ENCODE data around the gene STARD13. TPM values are rescaled to one million over a fixed set of nuclear protein-coding genes. Genes with fewer than 3 reads are reported as not detected.

The STARD13 gene
- total RNA-seq, 4 donors from 2014 or later: 9.5 to 33.9 (median 30.3) TPM

DNA sequence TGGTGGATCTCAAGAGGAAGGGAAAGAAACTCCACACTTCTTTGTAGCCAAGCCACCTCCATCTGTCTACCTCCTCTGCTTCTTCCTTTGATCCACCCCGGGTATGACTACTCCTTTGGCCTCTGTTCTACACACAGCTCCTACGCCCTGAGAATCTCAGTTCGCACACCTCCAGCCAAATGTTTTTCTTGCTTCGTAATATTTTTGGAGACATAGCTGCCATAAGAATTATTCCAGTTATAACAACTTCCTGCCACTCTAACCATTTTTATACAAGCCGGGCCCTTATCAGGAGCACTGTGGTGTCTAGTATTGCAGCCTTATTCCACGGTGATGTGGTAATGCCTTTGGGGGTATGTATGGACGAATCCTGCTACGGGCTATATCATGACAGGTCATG is 126.7 kb downstream of the STARD13 start:
- H3K36me3 ChIP-seq: peaks cover 0 to 7% (median 0%) of the 10 kb centered on the region in 3 donors
- H3K9me3 ChIP-seq: peaks cover 0 to 4% (median 0%) of the 10 kb centered on the region in 4 donors
- DNase-seq: no peak
- peaks cover 0 to 6% (median 0%) of the 10 kb centered on the region in 4 donors for H3K4me1 ChIP-seq
- H3K4me3 ChIP-seq: no peak overlapping the region
- H3K27me3 ChIP-seq: no peaks in the 10 kb centered on the region
- H3K27ac ChIP-seq: no peak overlapping the region
- TF ChIP-seq, protein P1, sequence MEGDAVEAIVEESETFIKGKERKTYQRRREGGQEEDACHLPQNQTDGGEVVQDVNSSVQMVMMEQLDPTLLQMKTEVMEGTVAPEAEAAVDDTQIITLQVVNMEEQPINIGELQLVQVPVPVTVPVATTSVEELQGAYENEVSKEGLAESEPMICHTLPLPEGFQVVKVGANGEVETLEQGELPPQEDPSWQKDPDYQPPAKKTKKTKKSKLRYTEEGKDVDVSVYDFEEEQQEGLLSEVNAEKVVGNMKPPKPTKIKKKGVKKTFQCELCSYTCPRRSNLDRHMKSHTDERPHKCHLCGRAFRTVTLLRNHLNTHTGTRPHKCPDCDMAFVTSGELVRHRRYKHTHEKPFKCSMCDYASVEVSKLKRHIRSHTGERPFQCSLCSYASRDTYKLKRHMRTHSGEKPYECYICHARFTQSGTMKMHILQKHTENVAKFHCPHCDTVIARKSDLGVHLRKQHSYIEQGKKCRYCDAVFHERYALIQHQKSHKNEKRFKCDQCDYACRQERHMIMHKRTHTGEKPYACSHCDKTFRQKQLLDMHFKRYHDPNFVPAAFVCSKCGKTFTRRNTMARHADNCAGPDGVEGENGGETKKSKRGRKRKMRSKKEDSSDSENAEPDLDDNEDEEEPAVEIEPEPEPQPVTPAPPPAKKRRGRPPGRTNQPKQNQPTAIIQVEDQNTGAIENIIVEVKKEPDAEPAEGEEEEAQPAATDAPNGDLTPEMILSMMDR (IDR thresholded peaks at IDR 0.05): no peak
- TF ChIP-seq POLR2A (IDR thresholded peaks at IDR 0.05): no peak

DNA sequence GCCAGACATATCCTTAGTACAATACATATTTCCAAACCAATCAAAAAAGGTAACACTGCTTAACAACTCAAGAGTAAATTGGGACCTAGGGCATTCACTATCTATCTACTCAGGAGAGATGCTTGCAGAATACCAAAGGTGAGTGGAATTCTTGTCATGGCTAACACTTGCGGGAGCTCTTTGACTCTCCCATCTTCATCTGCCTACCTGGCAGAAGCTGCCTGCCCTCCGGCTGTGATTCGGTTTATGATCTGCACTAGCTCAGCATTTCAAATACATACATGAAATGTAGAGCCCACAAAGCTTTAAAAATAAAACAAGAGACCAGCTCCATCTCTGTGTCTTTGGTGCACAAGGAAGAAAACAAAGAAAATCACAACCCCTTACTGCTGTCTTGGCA is 127.3 kb downstream of the STARD13 start:
- peaks cover 0 to 7% (median 0%) of the 10 kb centered on the region in 3 donors for H3K36me3 ChIP-seq
- no peaks in the 10 kb centered on the region for H3K27me3 ChIP-seq
- no peak for DNase-seq

DNA sequence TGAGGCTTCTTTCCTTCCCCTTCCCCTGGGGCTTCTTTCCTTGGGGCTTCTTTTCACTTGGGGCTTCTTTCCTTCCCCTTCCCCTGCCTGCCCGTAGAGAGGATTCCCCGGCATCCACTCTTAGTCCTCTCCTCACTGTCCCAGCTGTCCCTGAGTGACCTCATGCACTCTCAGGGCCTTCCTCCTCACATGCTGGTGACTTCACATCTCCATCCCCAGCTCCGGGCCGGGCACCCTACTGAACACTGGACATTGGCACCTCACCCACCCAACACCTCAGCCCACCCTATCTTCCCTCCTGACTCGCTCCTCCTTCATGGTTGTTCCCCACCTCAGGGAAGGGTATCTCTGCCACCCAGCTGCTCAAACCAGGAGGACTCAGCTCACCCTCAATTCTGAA is 130.6 kb downstream of the STARD13 start:
- no peak overlapping the region for H3K27ac ChIP-seq
- no peak for TF ChIP-seq POLR2A (IDR thresholded peaks at IDR 0.05)
- TF ChIP-seq, protein P1 (IDR thresholded peaks at IDR 0.05): no peak
- no peak for DNase-seq

More for the DNA sequence above, 127.3 kb downstream of the STARD13 start:
- H3K4me1 ChIP-seq: peaks cover 0 to 6% (median 0%) of the 10 kb centered on the region in 4 donors
- no peak for TF ChIP-seq POLR2A (IDR thresholded peaks at IDR 0.05)
- TF ChIP-seq, protein P1 (IDR thresholded peaks at IDR 0.05): no peak
- H3K4me3 ChIP-seq: no peak overlapping the region
- peaks cover 0 to 4% (median 0%) of the 10 kb centered on the region in 4 donors for H3K9me3 ChIP-seq
- H3K27ac ChIP-seq: no peak overlapping the region

DNA sequence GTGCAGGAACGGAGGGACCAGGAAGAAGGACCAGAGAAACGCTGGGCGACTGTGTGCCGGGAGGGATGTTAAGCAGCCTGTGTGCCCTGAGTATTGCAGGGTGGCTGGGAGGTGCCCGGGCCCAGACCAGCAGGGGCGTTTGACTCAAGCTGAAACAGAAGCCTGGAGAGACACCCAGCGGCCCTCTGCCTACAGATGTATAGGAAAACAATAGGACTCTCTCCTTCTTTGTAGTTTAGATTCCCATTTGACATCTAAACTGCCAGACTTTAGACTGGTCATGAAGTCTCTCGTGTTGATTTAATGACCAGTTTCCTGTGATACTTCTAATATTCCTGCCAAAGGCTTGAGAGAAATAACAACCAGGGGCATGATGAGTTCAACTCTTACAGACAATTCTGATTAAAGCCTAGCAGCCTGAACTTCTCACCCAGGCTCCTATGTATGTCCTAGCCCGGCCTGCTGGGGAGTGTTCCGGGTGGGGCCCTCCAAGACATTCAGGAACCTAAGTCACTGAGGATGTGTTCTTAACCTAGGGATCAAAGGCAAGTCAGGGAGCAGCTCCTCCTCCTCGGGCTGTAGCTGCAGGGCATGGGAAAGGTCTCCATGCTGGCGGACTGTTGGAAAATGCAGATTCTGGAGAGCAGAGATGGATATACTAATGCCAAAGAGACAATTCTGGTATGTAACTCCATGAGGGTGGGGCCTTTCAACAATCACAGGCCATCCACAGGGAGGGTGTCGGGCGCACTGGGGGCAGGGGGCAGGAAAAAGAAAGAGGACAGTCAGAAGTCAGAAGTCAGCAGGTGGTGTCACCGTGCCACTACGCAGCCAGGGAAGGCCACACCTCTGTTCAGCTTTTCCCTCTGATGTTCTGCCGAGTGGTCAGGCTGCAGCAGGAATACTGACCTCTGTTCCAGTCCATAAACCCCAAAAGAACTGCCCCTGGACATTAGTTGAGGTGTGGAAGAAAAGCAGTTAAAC is 131.8 kb downstream of the STARD13 start:
- no peak for TF ChIP-seq POLR2A (IDR thresholded peaks at IDR 0.05)
- TF ChIP-seq, protein P1 (IDR thresholded peaks at IDR 0.05): no peak
- no peaks in the 10 kb centered on the region for H3K27me3 ChIP-seq
- no peak overlapping the region for H3K4me3 ChIP-seq
- no peaks in the 10 kb centered on the region for H3K36me3 ChIP-seq
- peak overlapping the region in 1 of 4 donors; percentile 3 for H3K27ac ChIP-seq
- DNase-seq: peak in 2 of 3 donors; percentile 49 to 50
- H3K4me1 ChIP-seq: peaks cover 0 to 6% (median 0%) of the 10 kb centered on the region in 4 donors
- no peaks in the 10 kb centered on the region for H3K9me3 ChIP-seq

More for the DNA sequence above, 130.6 kb downstream of the STARD13 start:
- Histone ChIP-seq H3K27me3 (no peaks in the 10 kb centered on the region), H3K4me1 (peaks cover 0 to 6% (median 0%) of the 10 kb centered on the region in 4 donors), H3K36me3 (no peaks in the 10 kb centered on the region), H3K9me3 (no peaks in the 10 kb centered on the region), H3K4me3 (no peak overlapping the region)

DNA sequence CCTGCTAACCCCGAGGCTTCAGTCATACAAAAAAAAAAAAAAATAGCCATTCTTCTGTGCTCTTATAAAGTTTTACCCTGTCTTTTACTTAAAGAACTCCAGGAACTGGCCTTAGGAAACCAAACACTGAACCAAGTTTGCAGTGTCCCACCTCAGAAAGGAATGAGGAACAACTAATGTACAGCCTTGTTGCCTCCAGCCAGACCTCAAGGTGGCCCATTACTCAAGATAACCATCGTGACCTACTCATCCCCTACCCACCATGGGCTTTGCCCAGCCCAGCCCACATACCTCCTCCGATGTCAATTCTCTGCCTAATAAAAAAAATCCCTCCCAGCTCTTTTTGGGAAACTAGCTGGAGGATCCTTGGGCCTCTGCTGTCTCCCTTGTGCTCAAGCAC is 133.2 kb downstream of the STARD13 start:
- DNase-seq: no peak
- TF ChIP-seq POLR2A (IDR thresholded peaks at IDR 0.05): no peak
- TF ChIP-seq, protein P1 (IDR thresholded peaks at IDR 0.05): no peak
- Histone ChIP-seq H3K4me3 (no peak overlapping the region), H3K27ac (no peak overlapping the region), H3K27me3 (no peaks in the 10 kb centered on the region), H3K9me3 (no peaks in the 10 kb centered on the region), H3K4me1 (peaks cover 0 to 6% (median 0%) of the 10 kb centered on the region in 4 donors), H3K36me3 (no peaks in the 10 kb centered on the region)
